ENCODE data around the gene TRANK1.
A peak's percentile ranks its signal among the peaks of the same experiment; 100 is the strongest.
"Not testable (repeated sequence)": the region's sequence is repeated elsewhere in the genome, so short reads cannot be mapped to it uniquely, and the experiment has no call there.

The TRANK1 gene

GRCh38 chr3:36957862-36958686, 13.2 kb upstream of the TRANK1 start:
- DNase-seq = no peak

GRCh38 chr3:36957063-36957462, 12.2 kb upstream of the TRANK1 start:
- DNase-seq = no peak

GRCh38 chr3:36956155-36956554, 11.3 kb upstream of the TRANK1 start:
- DNase-seq = no peak

- DNase-seq = no peak
These were observed 9.7 kb upstream of the TRANK1 start for GRCh38 chr3:36954452-36955134.

- not testable (repeated sequence) for DNase-seq
These were observed 3.0 kb upstream of the TRANK1 start for GRCh38 chr3:36947814-36948213.

GRCh38 chr3:36945333-36945980, 603 bp upstream of the TRANK1 start:
- DNase-seq = no peak

- peak in 52 of 58 donors; percentile 11 to 78 (median 39) for DNase-seq
These were observed 728 bp downstream of the TRANK1 start for GRCh38 chr3:36944012-36944640.

GRCh38 chr3:36943601-36944000, 1.3 kb downstream of the TRANK1 start:
- DNase-seq = no peak

GRCh38 chr3:36942638-36943248, 2.1 kb downstream of the TRANK1 start:
- no peak for DNase-seq

GRCh38 chr3:36941658-36942057, 3.2 kb downstream of the TRANK1 start:
- no peak for DNase-seq

- no peak for DNase-seq
These were observed 3.7 kb downstream of the TRANK1 start for GRCh38 chr3:36941162-36941561.

- no peak for DNase-seq
These were observed 7.4 kb downstream of the TRANK1 start for GRCh38 chr3:36937492-36937891.

- no peak for DNase-seq
These were observed 11.1 kb downstream of the TRANK1 start for GRCh38 chr3:36933540-36934296.

GRCh38 chr3:36931424-36931823, 13.4 kb downstream of the TRANK1 start:
- not testable (repeated sequence) for DNase-seq

- DNase-seq = no peak
These were observed 16.6 kb downstream of the TRANK1 start for GRCh38 chr3:36928220-36928619.

GRCh38 chr3:36926292-36926897, 18.5 kb downstream of the TRANK1 start:
- DNase-seq = no peak

- DNase-seq = no peak
These were observed 19.9 kb downstream of the TRANK1 start for GRCh38 chr3:36924744-36925521.

GRCh38 chr3:36923981-36924743, 20.7 kb downstream of the TRANK1 start:
- no peak for DNase-seq

All from anterior cingulate cortex (tissue), 58 donors.